Activated CD4-positive, alpha-beta T cell treated with anti-CD3 and anti-CD28 coated beads, Interleukin-2, amount 50 U/mL, for 16 hours (primary cell): ENCODE measurements around the gene HS6ST1.
A peak's percentile ranks its signal among the peaks of the same experiment; 100 is the strongest.
"Not testable (repeated sequence)": the region's sequence is repeated elsewhere in the genome, so short reads cannot be mapped to it uniquely, and the experiment has no call there.

Experiments
- DNase-seq: peaks from one replicate; pipeline ENCODE4 v3.0.0-alpha.2; 2020

The HS6ST1 gene

GRCh38 chr2:128321784-128322714 lies 3.4 kb upstream of the HS6ST1 start:
- peak; percentile 82 for DNase-seq

- DNase-seq = no peak
Observed at GRCh38 chr2:128320906-128321771, 2.5 kb upstream of the HS6ST1 start.

- DNase-seq = no peak
Observed at GRCh38 chr2:128320192-128320905, 1.7 kb upstream of the HS6ST1 start.

- no peak for DNase-seq
Observed at GRCh38 chr2:128319631-128320191, 1.0 kb upstream of the HS6ST1 start.

- peak; percentile 20 for DNase-seq
Observed at GRCh38 chr2:128318245-128318644, 423 bp downstream of the HS6ST1 start.

GRCh38 chr2:128317899-128318225 lies 806 bp downstream of the HS6ST1 start:
- not testable (repeated sequence) for DNase-seq

- peak; percentile 20 for DNase-seq
Observed at GRCh38 chr2:128317181-128317898, 1.3 kb downstream of the HS6ST1 start.

- DNase-seq = no peak
Observed at GRCh38 chr2:128316777-128317180, 1.9 kb downstream of the HS6ST1 start.

GRCh38 chr2:128315829-128316776 lies 2.6 kb downstream of the HS6ST1 start:
- DNase-seq = no peak

- DNase-seq = no peak
Observed at GRCh38 chr2:128315122-128315828, 3.4 kb downstream of the HS6ST1 start.

- no peak for DNase-seq
Observed at GRCh38 chr2:128314348-128315121, 4.1 kb downstream of the HS6ST1 start.

- no peak for DNase-seq
Observed at GRCh38 chr2:128313931-128314347, 4.7 kb downstream of the HS6ST1 start.

GRCh38 chr2:128313091-128313836 lies 5.4 kb downstream of the HS6ST1 start:
- DNase-seq = no peak

GRCh38 chr2:128312411-128312810 lies 6.3 kb downstream of the HS6ST1 start:
- DNase-seq = no peak

- no peak for DNase-seq
Observed at GRCh38 chr2:128311755-128312341, 6.8 kb downstream of the HS6ST1 start.

- DNase-seq = no peak
Observed at GRCh38 chr2:128311216-128311754, 7.4 kb downstream of the HS6ST1 start.

- no peak for DNase-seq
Observed at GRCh38 chr2:128310761-128311160, 7.9 kb downstream of the HS6ST1 start.
